ENCODE results near the gene PAK4. TPM values are rescaled to one million over a fixed set of nuclear protein-coding genes. Genes with fewer than 3 reads are reported as not detected.
A peak's percentile ranks its signal among the peaks of the same experiment; 100 is the strongest.

Gene PAK4
- total RNA-seq, 1 experiment from 2014 or later = 63.1 TPM

DNA sequence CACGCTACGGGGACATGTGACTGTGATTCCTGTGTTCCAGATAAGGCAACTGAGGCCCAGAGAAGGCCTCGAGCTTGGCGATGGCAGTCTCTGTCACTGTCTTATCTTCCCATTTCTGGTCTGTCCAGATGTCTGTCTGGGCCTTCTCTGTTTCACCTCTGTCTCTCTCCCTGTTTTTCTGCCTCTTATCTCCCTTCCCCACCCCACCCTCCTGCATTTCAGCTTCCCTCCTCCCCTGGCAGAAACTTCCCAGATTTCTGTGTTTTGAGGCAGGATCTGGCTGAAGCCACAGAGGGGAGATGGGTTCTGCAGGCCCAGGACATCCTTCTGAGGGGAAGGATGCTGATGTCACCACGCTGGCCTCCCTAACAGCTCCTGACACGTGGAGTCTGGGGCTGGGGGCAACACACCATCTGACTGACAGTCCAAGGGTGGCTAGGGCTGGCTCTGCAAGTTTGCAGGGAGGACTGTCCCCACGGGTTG is 14.4 kb downstream of the PAK4 start:
- Mint-ChIP-seq H3K4me1 (peaks cover 78 to 89% of the 10 kb centered on the region in 2 experiments), H3K36me3 (ENCODE audit: insufficient read depth in 1 of 3, low read depth in 3 of 3) (0 out of 7 replicates have a peak, but pooled peaks cover 0 to 4% (median 0%) of the 10 kb centered on the region in 3 experiments), H3K27me3 (ENCODE audit: low read depth) (no peaks in the 10 kb centered on the region), H3K4me3 (peak overlapping the region in 1 of 2 experiments; percentile 57; a peak in 2 of 5 replicates), H3K9me3 (no peaks in the 10 kb centered on the region), H3K27ac (peak overlapping the region in 2 of 3 experiments; percentile 76 to 79; a peak in 3 of 7 replicates)
- Histone ChIP-seq H3T11ph (ENCODE audit: low read length) (no peak overlapping the region), H3K4me2 (ENCODE audit: insufficient read depth, insufficient read length, low read length) (no peak overlapping the region), H2BK12ac (ENCODE audit: insufficient read length, low read depth, low read length) (no peak overlapping the region), H3K79me2 (ENCODE audit: insufficient read depth, low read length) (peaks cover 12% of the 10 kb centered on the region; the same call in 1 of the 2 replicates), H3K23ac (ENCODE audit: insufficient read length, low read depth, low read length) (no peak overlapping the region), H4K20me1 (ENCODE audit: control insufficient read depth, insufficient read depth, insufficient read length) (peaks cover 5% of the 10 kb centered on the region), H4K5ac (ENCODE audit: insufficient read length, low read depth, low read length) (no peak overlapping the region), H2BK120ac (ENCODE audit: low read depth, low read length, poor library complexity, severe bottlenecking) (no peak overlapping the region), H3K4ac (ENCODE audit: low read depth, low read length) (no peak overlapping the region), H2BK20ac (ENCODE audit: low read depth, low read length, poor library complexity, severe bottlenecking) (no peak overlapping the region), H3K14ac (ENCODE audit: insufficient read depth, low read length) (no peak overlapping the region), H2BK5ac (ENCODE audit: insufficient read length, low read length) (no peak overlapping the region), H4K91ac (ENCODE audit: insufficient read length, low read depth, low read length) (no peak overlapping the region), H3K79me1 (ENCODE audit: insufficient read depth, low read depth, low read length, poor library complexity, severe bottlenecking) (no peaks in the 10 kb centered on the region), H2AFZ (ENCODE audit: low read length) (no peak overlapping the region), H3K18ac (ENCODE audit: insufficient read length, low read depth, low read length) (no peak overlapping the region), H2BK15ac (ENCODE audit: low read depth, low read length) (no peak overlapping the region), H3K9me3 (ENCODE audit: control insufficient read depth, low read depth, low read length) (no peaks in the 10 kb centered on the region), H4K8ac (replicated peaks; ENCODE audit: insufficient read length, low read depth, low read length) (no peak overlapping the region), H3K27ac (ENCODE audit: insufficient read length, low read depth, low read length) (no peak overlapping the region), H3K9ac (ENCODE audit: extremely low read depth, insufficient read length, low read length) (no peak overlapping the region), H3K56ac (ENCODE audit: insufficient read length, low read depth, low read length) (no peak overlapping the region), H2AK5ac (ENCODE audit: insufficient read length, low read length) (no peak overlapping the region), H3K27me3 (ENCODE audit: insufficient read depth, low read length) (no peaks in the 10 kb centered on the region), H3K4me1 (ENCODE audit: insufficient read depth, low read length) (peaks cover 33% of the 10 kb centered on the region; the same call in 1 of the 2 replicates), H3K23me2 (ENCODE audit: insufficient read length, low read depth, low read length, poor library complexity, severe bottlenecking) (no peaks in the 10 kb centered on the region)
- WGBS (ENCODE audit: extremely low coverage, insufficient read length, low lambda C conversion rate) = no CpG with 5 or more reads among the region's 7 CpGs
- no peak for TF ChIP-seq CTCF (conservative IDR thresholded peaks at IDR 0.05)
- DNase-seq = no peak

Data from H9 (cell line).